Smooth muscle cell (in vitro differentiated cells): ENCODE measurements around the gene PTPRCAP. TPM values are rescaled to one million over a fixed set of nuclear protein-coding genes. Genes with fewer than 3 reads are reported as not detected.
"Not testable (repeated sequence)": the region's sequence is repeated elsewhere in the genome, so short reads cannot be mapped to it uniquely, and the experiment has no call there.

Experiments used
- DNase-seq: peaks from one replicate; lab custom pipeline; 2025; ENCODE audit not compliant: unreplicated experiment; lab: John Stamatoyannopoulos, UW
- H2AFZ ChIP-seq: fragments of 200-600 bp; sonication (generic); 2 replicates; pipeline ENCODE4 v1.6.0; 2016; ENCODE audit warnings: antibody characterized with exemption, low read depth, mild to moderate bottlenecking
- H3F3A ChIP-seq: fragments of 200-600 bp; sonication (generic); 2 replicates; pipeline ENCODE4 v1.6.0; 2017; ENCODE audit warnings: antibody characterized with exemption, low read depth
- H3K27ac ChIP-seq: fragments of 200-600 bp; sonication (generic); 2 replicates; pipeline ENCODE4 v1.5.1; 2016; ENCODE audit warnings: low read depth, mild to moderate bottlenecking
- H3K27me3 ChIP-seq: fragments of 200-600 bp; sonication (generic); 2 replicates; pipeline ENCODE4 v1.6.1; 2016; ENCODE audit warnings: low read depth, mild to moderate bottlenecking
- H3K36me3 ChIP-seq: fragments of 200-600 bp; sonication (generic); 2 replicates; pipeline ENCODE4 v1.5.1; 2016; ENCODE audit warnings: low read depth
- H3K4me1 ChIP-seq: fragments of 200-600 bp; sonication (generic); 2 replicates; pipeline ENCODE4 v1.5.1; 2016; ENCODE audit warnings: low read depth
- H3K4me2 ChIP-seq: fragments of 200-600 bp; sonication (generic); 2 replicates; pipeline ENCODE4 v1.6.0; 2016; ENCODE audit warnings: mild to moderate bottlenecking
- H3K4me3 ChIP-seq: fragments of 200-600 bp; sonication (generic); 2 replicates; pipeline ENCODE4 v1.5.1; 2016; ENCODE audit warnings: mild to moderate bottlenecking
- H3K79me2 ChIP-seq: fragments of 200-600 bp; sonication (generic); 2 replicates; pipeline ENCODE4 v1.6.0; 2016; ENCODE audit warnings: low read depth, mild to moderate bottlenecking
- H3K9ac ChIP-seq: fragments of 200-600 bp; sonication (generic); 2 replicates; pipeline ENCODE4 v1.6.0; 2016; ENCODE audit warnings: low read depth
- H3K9me3 ChIP-seq: fragments of 200-600 bp; sonication (generic); replicated peaks from 2 replicates; pipeline ENCODE4 v1.5.1; 2016; ENCODE audit warnings: low read depth
- H4K20me1 ChIP-seq: fragments of 200-600 bp; sonication (generic); 2 replicates; pipeline ENCODE4 v1.6.0; 2016; ENCODE audit warnings: low read depth
- CTCF ChIP-seq: fragments of 200-600 bp; sonication (generic); IDR thresholded peaks from 2 replicates; pipeline ENCODE4 v1.5.1; 2017; ENCODE audit warnings: borderline replicate concordance, mild to moderate bottlenecking, antibody characterized with exemption; ENCODE audit not compliant: insufficient read depth, poor library complexity, severe bottlenecking
- WGBS: methylation state at CpG from one replicate; pipeline ENCODE4 v1.1.7; 2016; ENCODE audit warnings: low lambda C conversion rate; 5-methylcytosine and 5-hydroxymethylcytosine counted together
- polyA plus RNA-seq: library from polyadenylated mRNA; unstranded; fragments of >200 nt; fragmentation: Nextera tagmentation; extraction: Ambion mirVana; gene quantifications from 2 replicates; pipeline ENCODE4 v1.2.1, GENCODE V29; 2016
- total RNA-seq: library from RNA; depleted of rRNA; stranded (reverse); fragments of >200 nt; gene quantifications from 2 replicates; pipeline ENCODE4 v1.2.3, GENCODE V29; 2014

PTPRCAP gene
- total and polyA plus RNA-seq, 2 experiments from 2014 or later: 1.1 TPM; not detected in 1

GRCh38 chr11:67405688-67406339 is 31.7 kb downstream of the PTPRCAP start:
- H3K36me3 ChIP-seq: no peaks in the 10 kb centered on the region
- H3K4me3 ChIP-seq: no peak overlapping the region
- no peak overlapping the region for H2AFZ ChIP-seq
- DNase-seq: no peak
- no peak overlapping the region for H3K4me2 ChIP-seq
- peaks cover 4% of the 10 kb centered on the region for H3K4me1 ChIP-seq
- no peaks in the 10 kb centered on the region for H3F3A ChIP-seq
- no peaks in the 10 kb centered on the region for H3K9me3 ChIP-seq
- peaks cover 8% of the 10 kb centered on the region for H3K79me2 ChIP-seq
- no peak for TF ChIP-seq CTCF
- peaks cover under 1% of the 10 kb centered on the region for H3K27me3 ChIP-seq
- no peak overlapping the region for H3K27ac ChIP-seq
- WGBS: 96% methylated on average over 9 of the region's 9 CpGs
- no peak overlapping the region for H3K9ac ChIP-seq
- peaks cover 4% of the 10 kb centered on the region for H4K20me1 ChIP-seq

GRCh38 chr11:67405196-67405567 is 32.3 kb downstream of the PTPRCAP start:
- Histone ChIP-seq H3K4me2 (no peak overlapping the region), H4K20me1 (peaks cover 10% of the 10 kb centered on the region), H3K36me3 (no peaks in the 10 kb centered on the region), H3F3A (no peaks in the 10 kb centered on the region), H3K79me2 (peaks cover 14% of the 10 kb centered on the region), H3K27ac (no peak overlapping the region), H3K4me1 (peaks cover 4% of the 10 kb centered on the region), H2AFZ (no peak overlapping the region), H3K9me3 (no peaks in the 10 kb centered on the region), H3K4me3 (no peak overlapping the region), H3K9ac (no peak overlapping the region), H3K27me3 (no peaks in the 10 kb centered on the region)
- 99% methylated on average over 6 of the region's 6 CpGs for WGBS
- TF ChIP-seq CTCF: no peak
- no peak for DNase-seq

- WGBS: 80% methylated on average over 10 of the region's 13 CpGs
These were observed 32.8 kb downstream of the PTPRCAP start for GRCh38 chr11:67404515-67405195.

GRCh38 chr11:67403085-67403484 is 34.4 kb downstream of the PTPRCAP start:
- H3K36me3 ChIP-seq, H3K4me1 ChIP-seq, H3K4me2 ChIP-seq, H3K9me3 ChIP-seq, H3K27me3 ChIP-seq, H2AFZ ChIP-seq, DNase-seq, H3K27ac ChIP-seq, H3K9ac ChIP-seq, H3F3A ChIP-seq, H3K4me3 ChIP-seq: not testable (repeated sequence)
- WGBS: 98% methylated on average over 9 of the region's 9 CpGs
- H3K79me2 ChIP-seq: peaks cover 22% of the 10 kb centered on the region
- H4K20me1 ChIP-seq: peaks cover 24% of the 10 kb centered on the region

More at GRCh38 chr11:67404515-67405195, 32.8 kb downstream of the PTPRCAP start:
- H3K27me3 ChIP-seq: no peaks in the 10 kb centered on the region
- no peaks in the 10 kb centered on the region for H3K9me3 ChIP-seq
- H3K4me1 ChIP-seq: peaks cover 4% of the 10 kb centered on the region
- H4K20me1 ChIP-seq: peaks cover 15% of the 10 kb centered on the region
- no peak overlapping the region for H3K4me2 ChIP-seq
- DNase-seq: no peak
- H3K4me3 ChIP-seq: no peak overlapping the region
- no peak overlapping the region for H3K9ac ChIP-seq
- H3F3A ChIP-seq: no peaks in the 10 kb centered on the region
- H3K79me2 ChIP-seq: peaks cover 19% of the 10 kb centered on the region
- H3K27ac ChIP-seq: no peak overlapping the region
- no peaks in the 10 kb centered on the region for H3K36me3 ChIP-seq
- TF ChIP-seq CTCF: no peak
- H2AFZ ChIP-seq: no peak overlapping the region

GRCh38 chr11:67402192-67402839 is 35.2 kb downstream of the PTPRCAP start:
- not testable (repeated sequence) for H3K36me3 ChIP-seq, H2AFZ ChIP-seq, H3K9ac ChIP-seq, H3K4me1 ChIP-seq, DNase-seq, H3F3A ChIP-seq, H3K27me3 ChIP-seq, H3K9me3 ChIP-seq
- H3K4me3 ChIP-seq: peak overlapping the region; percentile 30
- peak overlapping the region; percentile 75 for H3K4me2 ChIP-seq
- peaks cover 24% of the 10 kb centered on the region for H4K20me1 ChIP-seq
- H3K79me2 ChIP-seq: peaks cover 22% of the 10 kb centered on the region
- H3K27ac ChIP-seq: peak overlapping the region; percentile 25
- WGBS: 84% methylated on average over 19 of the region's 19 CpGs
